SK-N-SH treated with all-trans-retinoic acid at 6 μM for 48 hours (cell line): ENCODE data around the gene POU2F1.

Source experiments
- ARNTL ChIP-seq: fragments of 450-650 bp; formaldehyde crosslinking; IDR thresholded peaks from 2 replicates; pipeline ENCODE4 v1.5.0; 2020; ENCODE audit warnings: low read depth, mild to moderate bottlenecking, moderate library complexity, borderline replicate concordance
- CREB5 ChIP-seq: fragments of 250-450 bp; sonication (Bioruptor Pico); IDR thresholded peaks from 2 replicates; pipeline ENCODE4 v1.5.1; 2020; ENCODE audit warnings: low read depth, mild to moderate bottlenecking, moderate library complexity
- CSRNP3 ChIP-seq: fragments of 250-450 bp; sonication (Bioruptor Pico); IDR thresholded peaks from 2 replicates; pipeline ENCODE4 v1.5.1; 2021; ENCODE audit warnings: mild to moderate bottlenecking, moderate library complexity
- GLIS3 ChIP-seq: fragments of 250-450 bp; sonication (Bioruptor Pico); IDR thresholded peaks from 2 replicates; pipeline ENCODE4 v1.5.0; 2020; ENCODE audit warnings: mild to moderate bottlenecking, moderate library complexity
- OSR1 ChIP-seq: fragments of 250-450 bp; sonication (Bioruptor Pico); IDR thresholded peaks from 2 replicates; pipeline ENCODE4 v1.8.0; 2022; ENCODE audit warnings: moderate library complexity, mild to moderate bottlenecking, inconsistent platforms
- PATZ1 ChIP-seq: fragments of 250-450 bp; sonication (Bioruptor Pico); IDR thresholded peaks from 2 replicates; pipeline ENCODE4 v1.8.0; 2020; ENCODE audit warnings: mild to moderate bottlenecking, moderate library complexity, borderline replicate concordance
- RARB ChIP-seq: fragments of 250-450 bp; sonication (Bioruptor Pico); IDR thresholded peaks from 2 replicates; pipeline ENCODE4 v1.8.0; 2021; ENCODE audit warnings: mild to moderate bottlenecking, moderate library complexity
- TCF4 ChIP-seq: fragments of 250-450 bp; sonication (Bioruptor Pico); IDR thresholded peaks from 2 replicates; pipeline ENCODE4 v1.8.0; 2021; ENCODE audit warnings: mild to moderate bottlenecking, moderate library complexity, borderline replicate concordance
- ZFP3 ChIP-seq: fragments of 250-450 bp; sonication (Bioruptor Pico); IDR thresholded peaks from 2 replicates; pipeline ENCODE4 v1.5.0; 2020; ENCODE audit warnings: mild to moderate bottlenecking, moderate library complexity
- ZFP30 ChIP-seq: fragments of 450-650 bp; formaldehyde crosslinking; IDR thresholded peaks from 2 replicates; pipeline ENCODE4 v1.5.0; 2022; ENCODE audit warnings: mild to moderate bottlenecking, moderate library complexity

- TF ChIP-seq ARNTL (CRISPR knock-in tag) (no peak), CSRNP3 (CRISPR knock-in tag) (no peak), ZFP3 (CRISPR knock-in tag) (no peak), RARB (CRISPR knock-in tag) (no peak), GLIS3 (CRISPR knock-in tag) (no peak), PATZ1 (CRISPR knock-in tag) (no peak), OSR1 (CRISPR knock-in tag) (no peak), ZFP30 (no peak), CREB5 (CRISPR knock-in tag) (no peak), TCF4 (no peak)
These were observed 122.2 kb downstream of the POU2F1 start for GRCh38 chr1:167342846-167343245.
